Measurements from ENCODE around the gene BMX. TPM values are rescaled to one million over a fixed set of nuclear protein-coding genes. Genes with fewer than 3 reads are reported as not detected.

BMX gene
- total RNA-seq, 4 donors from 2014 or later, result 1.9 to 4.4 (median 2.9) TPM

DNA sequence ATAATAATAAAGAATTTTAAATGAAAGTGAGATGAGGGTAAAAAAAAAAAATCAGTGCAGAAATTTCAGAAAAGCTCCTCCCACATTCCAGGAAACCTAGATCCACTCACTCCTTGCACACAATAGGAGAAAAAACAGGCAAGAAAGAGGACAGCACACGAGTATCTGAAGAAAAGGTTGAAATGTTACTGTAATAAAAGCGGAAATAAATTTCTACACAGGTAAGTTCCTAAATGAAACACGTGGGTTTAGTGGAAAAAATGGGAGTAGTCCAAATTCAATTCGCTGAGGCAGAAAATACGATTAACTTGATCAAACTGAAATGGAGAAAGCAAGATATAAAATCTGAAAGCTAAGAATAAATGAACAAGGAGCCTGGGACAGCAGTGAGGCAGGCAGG, 102.2 kb downstream of the BMX start:
- Histone ChIP-seq H3K36me3 (no peaks in the 10 kb centered on the region), H3K27ac (no peak overlapping the region), H3K9me3 (no peaks in the 10 kb centered on the region), H3K27me3 (no peaks in the 10 kb centered on the region), H3K4me1 (no peaks in the 10 kb centered on the region), H3K4me3 (no peak overlapping the region)
- ATAC-seq, result no peak
- 63 to 81% methylated on average over 3 to 5 of the region's 5 CpGs for WGBS, 2 donors (ENCODE audit: low coverage in 1 of 2)
- TF ChIP-seq POLR2AphosphoS5 (IDR thresholded peaks at IDR 0.05) (no peak), EP300 (IDR thresholded peaks at IDR 0.05) (no peak), POLR2A (IDR thresholded peaks at IDR 0.05) (no peak)
- TF ChIP-seq, protein P1, sequence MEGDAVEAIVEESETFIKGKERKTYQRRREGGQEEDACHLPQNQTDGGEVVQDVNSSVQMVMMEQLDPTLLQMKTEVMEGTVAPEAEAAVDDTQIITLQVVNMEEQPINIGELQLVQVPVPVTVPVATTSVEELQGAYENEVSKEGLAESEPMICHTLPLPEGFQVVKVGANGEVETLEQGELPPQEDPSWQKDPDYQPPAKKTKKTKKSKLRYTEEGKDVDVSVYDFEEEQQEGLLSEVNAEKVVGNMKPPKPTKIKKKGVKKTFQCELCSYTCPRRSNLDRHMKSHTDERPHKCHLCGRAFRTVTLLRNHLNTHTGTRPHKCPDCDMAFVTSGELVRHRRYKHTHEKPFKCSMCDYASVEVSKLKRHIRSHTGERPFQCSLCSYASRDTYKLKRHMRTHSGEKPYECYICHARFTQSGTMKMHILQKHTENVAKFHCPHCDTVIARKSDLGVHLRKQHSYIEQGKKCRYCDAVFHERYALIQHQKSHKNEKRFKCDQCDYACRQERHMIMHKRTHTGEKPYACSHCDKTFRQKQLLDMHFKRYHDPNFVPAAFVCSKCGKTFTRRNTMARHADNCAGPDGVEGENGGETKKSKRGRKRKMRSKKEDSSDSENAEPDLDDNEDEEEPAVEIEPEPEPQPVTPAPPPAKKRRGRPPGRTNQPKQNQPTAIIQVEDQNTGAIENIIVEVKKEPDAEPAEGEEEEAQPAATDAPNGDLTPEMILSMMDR (IDR thresholded peaks at IDR 0.05), result no peak

DNA sequence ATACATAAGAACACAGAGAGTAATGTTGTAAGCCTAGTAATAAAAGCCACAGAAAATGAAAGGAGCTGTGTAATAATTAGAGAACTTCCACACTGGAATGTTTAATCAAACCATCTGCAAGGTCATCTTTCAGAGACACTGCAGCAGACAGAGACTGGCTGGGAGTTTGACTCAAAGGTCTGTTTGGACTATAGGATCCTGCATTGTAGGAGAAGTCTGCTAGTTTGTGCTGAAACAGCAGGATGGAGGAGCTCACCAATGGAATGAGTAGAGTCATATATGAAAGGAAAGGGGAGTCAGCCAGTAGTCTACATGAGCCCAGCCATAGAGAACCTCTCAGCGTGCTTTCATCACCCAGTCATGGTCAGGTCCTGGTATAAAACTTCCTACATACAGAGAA, 104.6 kb downstream of the BMX start:
- no peak overlapping the region for H3K27ac ChIP-seq
- H3K36me3 ChIP-seq, result no peaks in the 10 kb centered on the region
- no peaks in the 10 kb centered on the region for H3K27me3 ChIP-seq
- WGBS, 2 donors (ENCODE audit: low coverage in 1 of 2), result 100% methylated on average over 1 of the region's 1 CpG
- no peak for ATAC-seq
- no peak overlapping the region for H3K4me3 ChIP-seq
- no peaks in the 10 kb centered on the region for H3K4me1 ChIP-seq
- no peaks in the 10 kb centered on the region for H3K9me3 ChIP-seq
- TF ChIP-seq POLR2AphosphoS5 (IDR thresholded peaks at IDR 0.05) (no peak), EP300 (IDR thresholded peaks at IDR 0.05) (no peak)

Other genes with a start within 250 kb of the BMX start
- gene ASB9, start 230.7 kb upstream of the BMX start, total RNA-seq, result 1 to 10 TPM in 3 of 4 donors, not detected in 1; 1.2 to 4.4 (median 2.8) TPM
- under 1 TPM in 1 of 4 donors, not detected in 3; 0.67 TPM for gene ASB11, start 185.2 kb upstream of the BMX start, total RNA-seq
- 10 to 100 TPM in 1 of 4 donors, 1 to 10 TPM in 3; 5.6 to 10.4 (median 6.6) TPM for gene PIGA, start 165.3 kb upstream of the BMX start, total RNA-seq
- 1 to 10 TPM; 3.2 to 8.6 (median 5.3) TPM for gene VEGFD, start 116.4 kb upstream of the BMX start, total RNA-seq
- gene PIR, start 7.5 kb upstream of the BMX start, total RNA-seq, result 10 to 100 TPM; 14.7 to 30.4 (median 19.1) TPM
- 1 to 10 TPM in 3 of 4 donors, under 1 TPM in 1; 0.62 to 4.5 (median 2.1) TPM for gene ACE2, start 100.2 kb downstream of the BMX start, total RNA-seq
- gene CLTRN, start 164.0 kb downstream of the BMX start, total RNA-seq, result 1 to 10 TPM in 1 of 4 donors, under 1 TPM in 2, not detected in 1; 0.40 to 1.2 (median 0.74) TPM
- gene CA5B, start 237.5 kb downstream of the BMX start, total RNA-seq, result 10 to 100 TPM in 2 of 4 donors, 1 to 10 TPM in 2; 8.2 to 11.4 (median 9.9) TPM

Data from gastroesophageal sphincter (tissue), 4 donors.